Fibroblast of lung (primary cell): ENCODE measurements around the gene SWT1.
"Not testable (repeated sequence)": the region's sequence is repeated elsewhere in the genome, so short reads cannot be mapped to it uniquely, and the experiment has no call there.

ENCODE experiments used
- CTCF ChIP-seq, 2 donors: IDR thresholded peaks in 1 of 2; conservative IDR thresholded peaks in 1 of 2; 1 replicate in 1 of 2; 2 replicates in 1 of 2; pipeline ENCODE4 v1.5.1; 2011 to 2012; ENCODE audit warnings: low read length in 2 of 2, control low read depth in 1 of 2, inconsistent platforms in 1 of 2, low read depth in 1 of 2, mild to moderate bottlenecking in 1 of 2
- EZH2 ChIP-seq: IDR thresholded peaks from 2 replicates; pipeline ENCODE4 v1.5.1; 2012; ENCODE audit warnings: low read length, control low read depth, mild to moderate bottlenecking; ENCODE audit errors: missing control alignments

GRCh38 chr1:185257116-185257949 is 100.4 kb downstream of the SWT1 start:
- TF ChIP-seq CTCF (conservative IDR thresholded peaks at IDR 0.05 in 1 of 2, IDR thresholded peaks at IDR 0.05 in 1 of 2; ENCODE audit: low read depth in 1 of 2, low read length in 2 of 2); EZH2: not testable (repeated sequence)
